Measurements from ENCODE around the gene GPHN.

The GPHN gene

DNA sequence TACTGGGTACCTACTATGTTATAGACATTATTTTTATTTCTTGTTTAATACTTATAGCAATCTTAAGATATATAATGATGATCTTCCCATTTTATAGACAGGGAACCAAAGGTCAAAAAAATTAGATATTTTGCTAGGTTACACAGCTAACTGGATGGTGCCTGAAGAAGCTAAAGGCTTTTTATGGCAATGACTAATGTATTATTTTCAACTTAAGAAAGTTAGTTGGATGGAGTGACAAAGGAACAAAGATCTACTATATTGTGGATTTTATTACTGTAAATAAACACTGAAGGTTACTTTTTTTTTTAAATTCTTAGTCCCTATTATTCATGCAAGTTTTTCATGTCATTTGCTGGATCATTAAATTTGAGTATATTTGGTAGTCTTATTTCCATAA, 227.9 kb downstream of the GPHN start:
- DNase-seq (ENCODE audit: low read depth), result no peak
- H3K4me3 ChIP-seq (ENCODE audit: control insufficient read depth, low read depth, low read length), result no peak overlapping the region
- TF ChIP-seq, protein P1, sequence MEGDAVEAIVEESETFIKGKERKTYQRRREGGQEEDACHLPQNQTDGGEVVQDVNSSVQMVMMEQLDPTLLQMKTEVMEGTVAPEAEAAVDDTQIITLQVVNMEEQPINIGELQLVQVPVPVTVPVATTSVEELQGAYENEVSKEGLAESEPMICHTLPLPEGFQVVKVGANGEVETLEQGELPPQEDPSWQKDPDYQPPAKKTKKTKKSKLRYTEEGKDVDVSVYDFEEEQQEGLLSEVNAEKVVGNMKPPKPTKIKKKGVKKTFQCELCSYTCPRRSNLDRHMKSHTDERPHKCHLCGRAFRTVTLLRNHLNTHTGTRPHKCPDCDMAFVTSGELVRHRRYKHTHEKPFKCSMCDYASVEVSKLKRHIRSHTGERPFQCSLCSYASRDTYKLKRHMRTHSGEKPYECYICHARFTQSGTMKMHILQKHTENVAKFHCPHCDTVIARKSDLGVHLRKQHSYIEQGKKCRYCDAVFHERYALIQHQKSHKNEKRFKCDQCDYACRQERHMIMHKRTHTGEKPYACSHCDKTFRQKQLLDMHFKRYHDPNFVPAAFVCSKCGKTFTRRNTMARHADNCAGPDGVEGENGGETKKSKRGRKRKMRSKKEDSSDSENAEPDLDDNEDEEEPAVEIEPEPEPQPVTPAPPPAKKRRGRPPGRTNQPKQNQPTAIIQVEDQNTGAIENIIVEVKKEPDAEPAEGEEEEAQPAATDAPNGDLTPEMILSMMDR (conservative IDR thresholded peaks at IDR 0.05; ENCODE audit: control insufficient read depth, insufficient read depth, low read depth, low read length), result no peak

DNA sequence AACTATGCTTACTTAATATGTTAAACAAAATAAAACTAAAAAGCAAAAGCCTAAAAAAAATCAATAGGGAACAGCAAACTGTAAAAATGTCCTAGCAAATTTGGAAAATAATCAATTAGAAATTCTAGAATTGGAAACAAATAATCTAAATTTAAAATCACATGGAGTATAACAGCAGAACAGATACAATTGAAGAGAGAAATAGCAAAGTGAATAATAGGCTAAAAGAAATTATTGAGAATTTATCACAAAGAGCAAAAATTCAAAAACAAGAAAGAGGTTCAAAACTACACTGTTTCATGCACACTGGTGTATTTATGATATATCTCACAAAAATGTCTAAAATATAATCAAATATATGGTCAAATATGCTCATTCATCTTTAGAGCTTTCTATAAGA, 231.9 kb downstream of the GPHN start:
- H3K4me3 ChIP-seq (ENCODE audit: control insufficient read depth, low read depth, low read length), result no peak overlapping the region
- TF ChIP-seq, protein P1 (conservative IDR thresholded peaks at IDR 0.05; ENCODE audit: control insufficient read depth, insufficient read depth, low read depth, low read length), result no peak
- no peak for DNase-seq (ENCODE audit: low read depth)

GRCh38 chr14:66745078-66745477, 237.1 kb downstream of the GPHN start:
- no peak for DNase-seq (ENCODE audit: low read depth)
- TF ChIP-seq, protein P1 (conservative IDR thresholded peaks at IDR 0.05; ENCODE audit: control insufficient read depth, insufficient read depth, low read depth, low read length), result no peak
- no peak overlapping the region for H3K4me3 ChIP-seq (ENCODE audit: control insufficient read depth, low read depth, low read length)

- TF ChIP-seq, protein P1 (conservative IDR thresholded peaks at IDR 0.05; ENCODE audit: control insufficient read depth, insufficient read depth, low read depth, low read length), result peak; percentile 82
- H3K4me3 ChIP-seq (ENCODE audit: control insufficient read depth, low read depth, low read length), result no peak overlapping the region
- DNase-seq (ENCODE audit: low read depth), result peak; percentile 71
These were observed 238.5 kb downstream of the GPHN start for GRCh38 chr14:66746316-66747006.

DNA sequence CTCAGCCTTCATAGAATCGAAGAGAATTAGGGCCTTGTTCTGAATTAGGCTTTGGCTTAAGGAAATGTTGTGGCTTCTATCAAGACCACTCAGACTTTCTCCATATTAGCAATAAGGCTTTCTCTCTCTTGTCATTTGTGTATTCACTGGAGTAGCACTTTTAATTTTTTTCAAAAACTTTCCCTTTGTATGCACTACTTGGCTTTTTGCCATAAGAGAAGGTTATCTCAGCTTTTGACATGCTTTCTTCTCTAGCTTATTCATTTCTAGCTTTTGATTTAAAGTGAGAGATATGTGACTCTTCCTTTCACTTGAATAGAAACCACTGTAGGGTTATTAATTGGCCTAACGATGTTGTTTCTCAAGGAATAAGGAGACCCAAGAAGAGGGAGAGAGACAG, 244.2 kb downstream of the GPHN start:
- TF ChIP-seq, protein P1 (conservative IDR thresholded peaks at IDR 0.05; ENCODE audit: control insufficient read depth, insufficient read depth, low read depth, low read length), result no peak
- no peak overlapping the region for H3K4me3 ChIP-seq (ENCODE audit: control insufficient read depth, low read depth, low read length)
- no peak for DNase-seq (ENCODE audit: low read depth)

- DNase-seq (ENCODE audit: low read depth), result no peak
- H3K4me3 ChIP-seq (ENCODE audit: control insufficient read depth, low read depth, low read length), result no peak overlapping the region
- TF ChIP-seq, protein P1 (conservative IDR thresholded peaks at IDR 0.05; ENCODE audit: control insufficient read depth, insufficient read depth, low read depth, low read length), result no peak
These were observed 250.2 kb downstream of the GPHN start for GRCh38 chr14:66758031-66758613.
